ENCODE measurements around the gene RTN4R.

RTN4R gene

GRCh38 chr22:20233351-20234313 is 34.5 kb downstream of the RTN4R start:
- TF ChIP-seq CTCF (IDR thresholded peaks at IDR 0.05; ENCODE audit: low read depth, low read length) = no peak
- no peak overlapping the region for H3K4me3 ChIP-seq (ENCODE audit: low read depth, low read length)

GRCh38 chr22:20232781-20233180 is 35.3 kb downstream of the RTN4R start:
- TF ChIP-seq CTCF (IDR thresholded peaks at IDR 0.05; ENCODE audit: low read depth, low read length) = no peak
- H3K4me3 ChIP-seq (ENCODE audit: low read depth, low read length) = no peak overlapping the region

- no peak for TF ChIP-seq CTCF (IDR thresholded peaks at IDR 0.05; ENCODE audit: low read depth, low read length)
- H3K4me3 ChIP-seq (ENCODE audit: low read depth, low read length) = no peak overlapping the region
These were observed 35.9 kb downstream of the RTN4R start for GRCh38 chr22:20232237-20232598.

- no peak for TF ChIP-seq CTCF (IDR thresholded peaks at IDR 0.05; ENCODE audit: low read depth, low read length)
- no peak overlapping the region for H3K4me3 ChIP-seq (ENCODE audit: low read depth, low read length)
These were observed 36.4 kb downstream of the RTN4R start for GRCh38 chr22:20231514-20232236.

- no peak for TF ChIP-seq CTCF (IDR thresholded peaks at IDR 0.05; ENCODE audit: low read depth, low read length)
- H3K4me3 ChIP-seq (ENCODE audit: low read depth, low read length) = no peak overlapping the region
These were observed 37.2 kb downstream of the RTN4R start for GRCh38 chr22:20230777-20231420.

- H3K4me3 ChIP-seq (ENCODE audit: low read depth, low read length) = no peak overlapping the region
- TF ChIP-seq CTCF (IDR thresholded peaks at IDR 0.05; ENCODE audit: low read depth, low read length) = no peak
These were observed 38.0 kb downstream of the RTN4R start for GRCh38 chr22:20229916-20230775.
